NCI-H510A (cell line): Measurements from ENCODE around the gene RPTOR.

Experiments
- DNase-seq: peaks from one replicate; lab custom pipeline; 2025; lab: John Stamatoyannopoulos, UW

RPTOR gene

DNA sequence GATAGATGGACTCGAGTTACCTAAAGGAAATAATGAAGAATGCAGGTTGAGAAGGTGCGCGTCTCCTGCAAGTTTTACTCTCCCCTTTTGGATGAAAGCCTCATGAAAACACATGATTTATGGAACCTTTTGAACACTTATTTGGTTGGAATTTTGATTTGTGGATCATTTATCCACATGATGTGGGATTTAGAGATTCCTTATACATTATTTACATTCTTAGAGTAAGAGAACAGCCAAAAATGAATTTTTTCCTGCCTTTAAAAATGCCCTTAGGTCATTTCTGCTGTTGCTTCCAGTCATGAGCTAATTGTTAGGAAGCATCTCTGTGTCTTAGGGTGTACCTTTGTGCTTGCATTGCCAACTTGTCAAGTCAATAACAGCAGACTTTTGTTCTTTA, 99.9 kb downstream of the RPTOR start:
- no peak for DNase-seq

- no peak for DNase-seq
These were observed 101.2 kb downstream of the RPTOR start for GRCh38 chr17:80645706-80646325.

GRCh38 chr17:80646328-80646727, 101.7 kb downstream of the RPTOR start:
- DNase-seq: peak; percentile 59

DNA sequence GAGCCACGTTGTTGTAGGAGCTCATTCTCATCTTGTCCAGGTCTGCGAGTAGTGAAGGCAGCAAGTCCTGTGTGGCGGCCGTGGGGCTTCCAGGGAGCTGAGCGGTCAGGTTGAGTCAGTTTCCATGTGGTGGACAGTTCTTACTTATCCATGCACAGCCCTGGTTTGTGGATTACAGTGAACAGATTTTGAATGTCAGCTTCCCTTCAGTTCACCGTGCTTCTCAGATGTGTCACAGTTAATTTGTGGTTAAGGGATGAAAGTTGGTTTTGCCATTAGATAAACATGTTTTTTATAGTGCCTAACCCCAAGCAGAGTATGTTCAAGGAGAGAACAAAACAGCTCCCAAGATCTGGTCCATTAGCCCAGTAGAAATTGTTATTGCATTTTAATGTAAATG, 103.1 kb downstream of the RPTOR start:
- DNase-seq: no peak

GRCh38 chr17:80649200-80649644, 104.6 kb downstream of the RPTOR start:
- no peak for DNase-seq

GRCh38 chr17:80649672-80650330, 105.2 kb downstream of the RPTOR start:
- peak; percentile 26 for DNase-seq

GRCh38 chr17:80650331-80650672, 105.7 kb downstream of the RPTOR start:
- DNase-seq: no peak

- DNase-seq: no peak
These were observed 106.3 kb downstream of the RPTOR start for GRCh38 chr17:80650751-80651518.

DNA sequence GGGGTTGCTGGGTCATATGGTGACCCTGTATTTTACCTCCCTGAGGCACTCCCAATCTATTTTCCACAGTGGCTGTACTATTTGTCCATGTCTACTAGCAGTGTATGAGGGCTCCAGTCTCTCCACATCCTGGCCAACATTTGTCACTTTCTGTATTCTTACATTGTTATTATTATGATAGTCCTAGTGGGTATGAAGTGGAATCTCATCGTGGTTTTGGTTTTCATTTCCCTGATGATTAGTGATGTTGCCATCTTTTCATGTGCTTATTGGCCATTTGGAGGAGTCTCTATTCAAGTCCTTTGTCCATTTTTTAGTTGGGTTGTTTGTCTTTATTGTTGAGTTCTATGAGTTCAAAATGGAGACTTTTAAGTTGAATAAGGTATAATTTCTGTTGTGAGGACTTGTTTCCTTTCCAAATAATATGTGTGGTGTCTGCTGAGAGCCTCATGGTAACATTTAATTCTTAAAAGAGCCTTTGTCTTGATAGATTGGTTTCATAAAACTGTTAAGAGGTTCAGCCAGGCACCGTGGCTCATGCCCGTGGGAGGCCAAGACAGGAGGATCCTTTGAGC, 108.2 kb downstream of the RPTOR start:
- no peak for DNase-seq

- DNase-seq: no peak
These were observed 109.2 kb downstream of the RPTOR start for GRCh38 chr17:80653856-80654255.

- no peak for DNase-seq
These were observed 111.0 kb downstream of the RPTOR start for GRCh38 chr17:80655608-80656007.

DNA sequence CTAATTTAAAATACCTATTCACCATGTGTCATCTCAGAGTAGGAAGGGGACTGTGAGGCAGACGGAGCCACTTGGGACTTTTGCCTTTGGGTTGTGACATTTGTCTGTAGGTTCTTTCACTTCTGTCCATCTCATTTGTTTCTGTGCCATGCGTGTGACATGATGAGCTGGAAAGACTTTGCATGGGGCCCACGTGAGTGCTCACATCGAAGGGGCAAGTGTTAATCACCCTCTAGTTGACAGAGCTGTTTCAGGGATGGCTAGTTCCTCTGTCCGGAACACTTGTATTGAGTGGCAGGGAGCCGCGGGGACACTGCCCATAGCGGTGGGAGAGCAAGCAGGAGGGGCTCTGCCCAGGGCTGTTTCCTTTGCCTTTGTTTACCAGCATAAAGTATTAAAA, 112.0 kb downstream of the RPTOR start:
- DNase-seq: no peak

DNA sequence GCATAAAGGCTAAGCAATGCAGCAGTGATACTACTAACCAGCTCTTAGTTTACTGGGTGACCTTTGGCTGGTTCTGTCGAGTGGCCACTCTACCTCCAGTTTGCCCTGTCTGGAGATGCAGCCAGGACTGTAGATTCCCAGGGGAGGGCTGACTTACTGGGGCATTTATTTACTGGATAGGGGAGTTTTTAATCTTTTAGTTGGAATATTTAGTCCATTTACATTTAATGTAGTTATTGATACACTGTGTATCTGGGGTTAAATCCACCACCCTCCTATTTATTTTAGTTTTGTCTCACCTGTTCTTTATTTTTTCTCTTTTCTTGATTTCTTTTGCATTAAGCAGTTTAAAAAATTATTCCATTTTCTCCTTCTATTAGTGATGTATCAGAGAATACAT, 112.9 kb downstream of the RPTOR start:
- DNase-seq: no peak

DNA sequence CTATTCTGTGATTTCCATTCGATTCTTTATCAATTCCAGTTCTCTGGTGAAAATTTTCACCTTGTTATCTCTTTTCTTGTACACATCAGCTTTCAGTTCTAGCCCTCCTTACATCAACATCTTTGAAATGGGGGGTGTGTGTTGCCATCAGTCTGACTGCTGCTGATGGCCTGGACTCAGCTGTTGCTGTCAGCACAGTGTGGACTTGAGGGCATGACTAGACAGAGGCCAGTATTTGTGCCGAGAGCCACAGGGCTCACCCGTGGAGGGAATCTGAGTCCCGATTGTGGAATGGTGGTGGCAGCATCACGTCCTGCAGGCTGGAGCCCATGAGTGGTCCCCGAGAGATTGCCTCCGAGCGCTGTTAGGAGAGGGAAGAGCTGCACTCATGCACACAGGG, 114.2 kb downstream of the RPTOR start:
- no peak for DNase-seq

- DNase-seq: no peak
These were observed 115.0 kb downstream of the RPTOR start for GRCh38 chr17:80659651-80660050.

DNA sequence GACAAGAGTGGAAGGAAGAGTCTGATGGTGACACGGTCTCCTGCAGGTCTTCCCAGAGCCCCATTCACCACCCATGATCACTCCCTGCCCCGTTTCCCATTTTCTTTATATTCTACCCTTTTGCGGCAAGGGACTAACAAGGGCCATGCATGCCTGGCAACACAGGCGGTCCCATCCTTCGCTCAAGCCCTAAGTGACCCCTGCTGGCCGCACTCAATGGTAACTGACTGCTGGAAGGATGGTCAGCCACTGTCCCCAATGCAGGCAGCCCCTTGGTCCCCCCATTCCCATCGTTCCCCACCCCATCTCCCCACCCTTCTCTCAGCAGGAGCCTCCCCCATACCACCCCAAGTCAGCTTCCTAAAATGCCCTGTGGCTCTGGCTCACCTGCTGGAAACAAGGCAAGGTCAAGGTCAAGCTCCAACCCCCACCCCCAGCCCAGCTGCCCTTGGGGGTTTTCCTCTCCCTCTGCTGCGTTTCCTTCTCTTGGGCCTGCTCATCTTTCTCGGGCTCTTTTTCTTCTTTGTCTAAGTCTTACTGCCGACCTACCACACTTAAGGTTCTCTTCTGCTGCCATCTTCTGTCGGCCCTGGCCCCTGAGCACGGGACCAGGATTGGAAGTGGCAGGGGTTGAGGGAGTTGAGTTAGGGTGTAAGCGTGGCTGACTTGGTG, 116.0 kb downstream of the RPTOR start:
- DNase-seq: no peak

GRCh38 chr17:80662557-80662956, 117.9 kb downstream of the RPTOR start:
- no peak for DNase-seq

- peak; percentile 38 for DNase-seq
These were observed 119.2 kb downstream of the RPTOR start for GRCh38 chr17:80663781-80664206.

GRCh38 chr17:80664217-80664790, 119.7 kb downstream of the RPTOR start:
- DNase-seq: no peak

DNA sequence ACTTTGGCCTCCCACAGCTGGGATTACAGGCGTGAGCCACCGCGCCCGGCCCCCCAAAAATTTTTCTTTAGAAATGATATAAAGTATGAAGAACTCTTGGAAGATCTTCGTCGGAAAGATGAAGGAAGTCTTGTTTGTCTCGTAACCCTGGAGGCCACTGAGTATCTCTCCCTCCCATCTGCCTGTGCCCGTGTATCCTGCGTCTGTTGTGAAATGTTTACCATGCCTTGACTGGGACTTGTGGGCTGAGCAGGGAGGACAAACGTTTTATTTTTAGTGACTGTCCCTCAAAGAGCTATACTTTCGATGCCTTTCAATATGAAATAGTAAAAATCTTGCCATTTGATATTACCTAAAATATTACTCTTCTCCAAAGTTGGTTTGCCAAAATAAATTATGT, 121.2 kb downstream of the RPTOR start:
- DNase-seq: no peak

DNA sequence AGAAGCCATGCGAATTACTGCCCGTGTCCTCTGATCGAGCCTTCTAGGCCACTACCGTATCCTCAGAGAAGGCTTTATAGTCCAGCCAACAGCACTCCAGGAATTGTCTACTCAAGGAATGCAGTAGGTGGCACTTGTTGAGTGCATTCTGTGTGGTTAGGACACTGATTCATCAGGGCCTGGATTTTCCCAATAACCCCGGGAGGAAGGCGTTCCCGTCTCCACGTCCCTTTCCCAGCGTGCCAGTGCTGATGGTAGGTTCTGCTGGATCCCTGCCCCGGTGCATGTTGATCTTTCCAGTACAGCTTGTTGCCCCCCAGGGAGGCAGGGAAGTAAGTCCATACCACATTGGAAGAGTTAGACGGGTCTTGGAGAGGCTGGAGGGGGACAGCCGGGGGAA, 122.2 kb downstream of the RPTOR start:
- no peak for DNase-seq
